ENCODE results near the gene ANOS1.
"Not testable (repeated sequence)": the region's sequence is repeated elsewhere in the genome, so short reads cannot be mapped to it uniquely, and the experiment has no call there.

The ANOS1 gene, protein sequence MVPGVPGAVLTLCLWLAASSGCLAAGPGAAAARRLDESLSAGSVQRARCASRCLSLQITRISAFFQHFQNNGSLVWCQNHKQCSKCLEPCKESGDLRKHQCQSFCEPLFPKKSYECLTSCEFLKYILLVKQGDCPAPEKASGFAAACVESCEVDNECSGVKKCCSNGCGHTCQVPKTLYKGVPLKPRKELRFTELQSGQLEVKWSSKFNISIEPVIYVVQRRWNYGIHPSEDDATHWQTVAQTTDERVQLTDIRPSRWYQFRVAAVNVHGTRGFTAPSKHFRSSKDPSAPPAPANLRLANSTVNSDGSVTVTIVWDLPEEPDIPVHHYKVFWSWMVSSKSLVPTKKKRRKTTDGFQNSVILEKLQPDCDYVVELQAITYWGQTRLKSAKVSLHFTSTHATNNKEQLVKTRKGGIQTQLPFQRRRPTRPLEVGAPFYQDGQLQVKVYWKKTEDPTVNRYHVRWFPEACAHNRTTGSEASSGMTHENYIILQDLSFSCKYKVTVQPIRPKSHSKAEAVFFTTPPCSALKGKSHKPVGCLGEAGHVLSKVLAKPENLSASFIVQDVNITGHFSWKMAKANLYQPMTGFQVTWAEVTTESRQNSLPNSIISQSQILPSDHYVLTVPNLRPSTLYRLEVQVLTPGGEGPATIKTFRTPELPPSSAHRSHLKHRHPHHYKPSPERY

DNA sequence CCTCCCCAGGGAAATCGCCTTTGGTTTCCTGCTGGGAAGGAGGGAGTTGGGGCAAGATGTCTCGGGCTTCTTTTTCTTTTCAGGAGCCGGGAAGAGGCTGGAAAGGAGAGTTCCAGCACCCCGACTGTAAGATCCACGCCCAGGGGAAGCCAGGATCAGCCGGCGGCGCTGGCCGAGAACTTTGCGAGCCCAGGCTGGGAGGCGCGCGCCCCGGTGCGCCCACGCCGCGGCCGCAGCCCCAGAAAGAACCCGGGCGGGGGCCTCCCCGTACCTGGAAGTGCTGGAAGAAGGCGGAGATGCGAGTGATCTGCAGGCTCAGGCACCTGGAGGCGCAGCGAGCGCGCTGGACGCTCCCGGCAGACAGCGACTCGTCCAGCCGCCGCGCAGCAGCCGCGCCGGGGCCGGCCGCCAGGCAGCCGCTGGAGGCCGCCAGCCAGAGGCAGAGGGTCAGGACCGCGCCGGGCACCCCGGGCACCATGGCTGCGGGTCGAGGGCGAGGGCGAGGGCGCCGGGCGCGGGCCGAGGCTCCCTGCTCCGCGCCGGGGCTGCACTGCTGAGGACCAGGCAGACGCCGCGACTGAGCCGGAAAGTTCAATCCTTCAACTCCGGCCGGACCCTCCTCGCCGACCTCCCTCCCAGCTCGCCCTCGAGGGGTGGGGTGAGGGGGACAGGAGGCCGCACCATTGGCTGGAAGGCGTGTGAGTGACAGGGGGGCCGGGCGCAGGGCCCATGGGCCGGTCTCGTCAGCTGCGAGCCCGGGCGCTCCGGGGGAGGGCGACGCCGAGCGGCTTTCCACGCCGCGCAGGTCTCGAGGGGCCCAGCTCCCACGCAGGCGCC is at the start of gene ANOS1:
TSS of gene ANOS1 (minus strand) at position 579 of the 837 bp plus-strand sequence. CDS start at position 478, 101 bp downstream.
- in situ Hi-C loops (cut with HindIII; ENCODE audit: low sequenced_read_pairs), result no loop called here
- peak within 1 kb of the TSS; percentile 43 for H3K4me3 ChIP-seq (ENCODE audit: low read depth, low read length)
- TF ChIP-seq, protein P1, sequence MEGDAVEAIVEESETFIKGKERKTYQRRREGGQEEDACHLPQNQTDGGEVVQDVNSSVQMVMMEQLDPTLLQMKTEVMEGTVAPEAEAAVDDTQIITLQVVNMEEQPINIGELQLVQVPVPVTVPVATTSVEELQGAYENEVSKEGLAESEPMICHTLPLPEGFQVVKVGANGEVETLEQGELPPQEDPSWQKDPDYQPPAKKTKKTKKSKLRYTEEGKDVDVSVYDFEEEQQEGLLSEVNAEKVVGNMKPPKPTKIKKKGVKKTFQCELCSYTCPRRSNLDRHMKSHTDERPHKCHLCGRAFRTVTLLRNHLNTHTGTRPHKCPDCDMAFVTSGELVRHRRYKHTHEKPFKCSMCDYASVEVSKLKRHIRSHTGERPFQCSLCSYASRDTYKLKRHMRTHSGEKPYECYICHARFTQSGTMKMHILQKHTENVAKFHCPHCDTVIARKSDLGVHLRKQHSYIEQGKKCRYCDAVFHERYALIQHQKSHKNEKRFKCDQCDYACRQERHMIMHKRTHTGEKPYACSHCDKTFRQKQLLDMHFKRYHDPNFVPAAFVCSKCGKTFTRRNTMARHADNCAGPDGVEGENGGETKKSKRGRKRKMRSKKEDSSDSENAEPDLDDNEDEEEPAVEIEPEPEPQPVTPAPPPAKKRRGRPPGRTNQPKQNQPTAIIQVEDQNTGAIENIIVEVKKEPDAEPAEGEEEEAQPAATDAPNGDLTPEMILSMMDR (IDR thresholded peaks at IDR 0.05; ENCODE audit: low read depth, low read length), result no peak
- peak; percentile 29 for DNase-seq (ENCODE audit: low read depth, low spot score)

DNA sequence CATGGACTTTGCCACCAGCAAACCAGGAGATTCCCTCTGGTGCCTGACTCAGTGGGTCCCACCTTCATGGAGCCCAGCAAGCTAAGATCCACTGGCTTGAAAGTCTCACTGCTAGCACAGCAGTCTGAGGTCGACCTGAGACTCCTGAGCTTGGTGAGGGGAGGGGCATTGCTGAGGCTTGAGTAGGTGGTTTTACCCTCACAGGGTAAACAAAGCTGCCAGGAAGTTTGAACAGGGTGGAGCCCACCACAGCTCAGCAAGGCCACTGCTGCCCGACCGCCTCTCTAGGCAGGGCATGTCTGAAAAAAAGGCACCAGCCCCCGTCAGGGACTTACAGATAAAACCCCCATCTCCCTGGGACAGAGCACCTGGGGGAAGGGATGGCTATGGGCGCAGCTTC is 41.2 kb upstream of the ANOS1 start:
- H3K4me3 ChIP-seq (ENCODE audit: low read depth, low read length), result no peak overlapping the region
- TF ChIP-seq, protein P1 (IDR thresholded peaks at IDR 0.05; ENCODE audit: low read depth, low read length), result no peak
- no peak for DNase-seq (ENCODE audit: low read depth, low spot score)
- in situ Hi-C loops (cut with HindIII; ENCODE audit: low sequenced_read_pairs), result no loop called here

DNA sequence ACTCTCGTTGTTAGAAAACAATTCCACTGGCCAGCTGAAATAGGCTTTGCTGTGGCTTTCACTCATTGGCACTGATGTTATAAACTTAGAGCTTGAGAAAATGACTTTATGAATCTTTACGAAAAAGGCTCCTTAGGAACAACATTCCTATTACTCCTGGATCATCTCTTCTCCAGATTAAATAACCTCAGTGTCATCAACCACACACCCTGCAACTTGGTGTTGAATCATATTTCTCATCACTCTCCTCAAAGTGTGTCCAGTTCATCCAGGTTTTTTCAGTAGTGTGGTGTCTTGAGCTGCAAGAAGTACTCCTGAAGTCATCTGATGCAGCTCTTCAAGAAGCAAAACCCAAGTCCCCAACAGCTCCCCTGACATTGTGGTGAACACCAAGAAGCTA is 28.1 kb upstream of the ANOS1 start:
- TF ChIP-seq, protein P1 (IDR thresholded peaks at IDR 0.05; ENCODE audit: low read depth, low read length), result no peak
- no peak for DNase-seq (ENCODE audit: low read depth, low spot score)
- in situ Hi-C loops (cut with HindIII; ENCODE audit: low sequenced_read_pairs), result no loop called here
- H3K4me3 ChIP-seq (ENCODE audit: low read depth, low read length), result no peak overlapping the region

DNA sequence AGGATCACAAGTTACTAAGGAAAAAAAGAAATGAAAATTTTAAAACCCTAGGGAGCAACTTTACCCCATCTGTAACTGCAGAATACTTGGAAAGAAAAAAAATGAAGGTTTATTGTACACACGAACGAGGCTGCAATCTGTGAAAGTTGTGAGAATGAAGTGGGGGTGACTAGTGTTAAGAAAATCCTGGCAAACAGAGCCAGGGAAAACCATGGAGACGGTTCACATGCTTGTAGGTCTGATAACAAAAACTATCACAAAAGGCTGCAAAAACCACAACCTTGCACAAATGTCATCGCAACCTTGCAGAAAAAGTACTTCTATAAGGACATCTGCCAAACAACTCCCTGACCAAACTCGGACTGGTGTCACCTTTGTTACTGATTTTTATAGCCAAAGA is 26.8 kb upstream of the ANOS1 start:
- in situ Hi-C loops (cut with HindIII; ENCODE audit: low sequenced_read_pairs); DNase-seq (ENCODE audit: low read depth, low spot score); H3K4me3 ChIP-seq (ENCODE audit: low read depth, low read length): not testable (repeated sequence)

DNA sequence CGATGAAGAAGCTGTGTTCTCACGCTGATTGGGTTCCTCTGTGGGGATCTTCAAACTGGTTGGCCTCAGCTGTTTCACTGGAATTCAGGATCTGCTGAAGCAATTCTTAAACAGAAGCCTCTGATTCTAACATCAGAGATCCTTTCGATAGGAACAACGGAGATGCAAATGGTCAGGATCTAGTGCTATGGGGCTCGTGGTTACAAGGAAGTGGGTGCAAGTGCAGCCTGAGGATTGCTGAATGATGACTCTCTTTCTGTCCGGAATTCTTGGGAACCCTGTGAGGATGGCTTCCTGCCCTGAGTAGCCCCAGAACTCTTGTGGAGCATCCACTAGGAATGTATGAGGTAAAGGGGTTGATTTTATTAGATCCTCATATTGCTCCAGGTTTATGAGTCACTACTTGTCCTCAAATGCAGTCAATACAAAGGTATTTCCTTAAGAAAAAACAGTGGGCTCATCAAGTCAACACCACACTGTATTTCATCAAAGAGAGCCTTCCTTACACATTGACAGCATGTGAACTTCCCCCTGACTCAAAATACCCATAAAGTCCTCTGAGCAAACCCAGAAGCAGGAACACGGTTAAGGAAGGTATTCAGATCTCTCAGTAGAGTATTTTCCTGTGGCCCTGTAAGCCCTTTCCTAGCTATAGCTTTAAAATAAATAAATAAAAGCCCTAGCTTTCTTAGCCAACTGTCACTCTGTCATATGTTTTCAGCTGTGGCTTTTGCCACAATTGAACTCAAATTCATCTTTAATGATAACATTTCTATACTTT is 25.9 kb upstream of the ANOS1 start:
- peak; percentile 37 for DNase-seq (ENCODE audit: low read depth, low spot score)
- H3K4me3 ChIP-seq (ENCODE audit: low read depth, low read length); in situ Hi-C loops (cut with HindIII; ENCODE audit: low sequenced_read_pairs): not testable (repeated sequence)

DNA sequence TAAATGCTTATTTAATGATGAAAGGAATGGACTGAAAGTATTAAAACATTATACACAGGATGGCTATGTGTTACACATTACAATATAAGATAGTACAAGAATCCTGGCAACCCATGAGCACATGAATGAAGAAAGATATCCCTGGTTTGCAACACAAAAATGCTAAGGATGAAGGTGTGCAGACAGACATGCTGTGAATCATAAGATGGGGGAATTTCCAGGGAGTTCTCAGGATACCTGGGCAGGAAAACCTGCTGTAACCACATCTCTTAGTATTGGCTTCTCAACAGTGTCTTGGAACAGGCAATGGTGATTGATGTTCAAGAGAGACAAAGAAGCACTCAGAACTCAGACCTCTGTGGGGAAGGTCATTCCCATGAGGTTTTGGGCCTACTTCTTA is 23.9 kb upstream of the ANOS1 start:
- in situ Hi-C loops (cut with HindIII; ENCODE audit: low sequenced_read_pairs), result no loop called here
- DNase-seq (ENCODE audit: low read depth, low spot score), result no peak
- TF ChIP-seq, protein P1 (IDR thresholded peaks at IDR 0.05; ENCODE audit: low read depth, low read length), result no peak
- H3K4me3 ChIP-seq (ENCODE audit: low read depth, low read length), result no peak overlapping the region

DNA sequence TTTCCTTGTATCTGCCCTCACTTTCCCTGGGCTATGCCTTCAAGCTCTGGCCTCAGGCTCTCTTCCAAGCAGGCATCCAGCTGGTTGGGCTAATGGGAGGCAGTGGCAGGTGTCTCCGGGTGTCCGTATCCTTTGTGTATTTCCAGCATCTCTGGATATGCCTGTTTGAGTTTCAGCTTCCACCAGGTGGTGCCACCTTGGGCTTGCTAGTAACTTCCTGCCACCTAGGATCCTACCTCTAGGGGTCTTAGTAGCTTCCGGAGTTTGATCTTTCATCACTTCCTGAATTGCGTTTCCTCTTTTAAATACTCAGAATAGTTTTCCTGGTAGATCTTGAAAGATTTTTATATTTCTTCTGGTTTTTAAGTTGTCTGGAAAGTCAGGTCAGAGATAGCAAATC is 23.2 kb upstream of the ANOS1 start:
- no peak for DNase-seq (ENCODE audit: low read depth, low spot score)
- TF ChIP-seq, protein P1 (IDR thresholded peaks at IDR 0.05; ENCODE audit: low read depth, low read length), result peak; percentile 16
- H3K4me3 ChIP-seq (ENCODE audit: low read depth, low read length), result no peak overlapping the region
- in situ Hi-C loops (cut with HindIII; ENCODE audit: low sequenced_read_pairs), result no loop called here
